Adrenal gland (tissue), 12 donors: ENCODE measurements around the gene RAD51B. TPM values are rescaled to one million over a fixed set of nuclear protein-coding genes. Genes with fewer than 3 reads are reported as not detected.

Experiments
- DNase-seq, 7 donors: peaks; one replicate each; pipeline ENCODE4 v3.0.0-alpha.2; 2019 to 2020
- H3K27ac ChIP-seq, 5 donors: fragments of 200-600 bp; sonication (generic) in 4 of 5; 1 replicate in 3 of 5; 2 replicates in 2 of 5; pipeline versions ENCODE4 v1.5.1 to v1.8.0; 2016 to 2020; ENCODE audit warnings: mild to moderate bottlenecking in 1 of 5
- H3K27me3 ChIP-seq: fragments of 200-600 bp; 2 replicates; pipeline ENCODE4 v1.8.0; 2021
- H3K36me3 ChIP-seq, 2 donors: fragments of 200-600 bp; replicated peaks in 1 of 2; 1 replicate in 1 of 2; 2 replicates in 1 of 2; pipeline versions ENCODE4 v1.5.1 to v1.8.0; 2018 to 2022
- H3K4me1 ChIP-seq, 2 donors: fragments of 200-600 bp; replicated peaks in 1 of 2; 1 replicate in 1 of 2; 2 replicates in 1 of 2; pipeline versions ENCODE4 v1.5.1 to v1.8.0; 2018 to 2021
- H3K4me3 ChIP-seq, 4 donors: fragments of 200-600 bp; sonication (generic) in 3 of 4; one replicate each; pipeline ENCODE4 v1.5.1; 2016 to 2018
- H3K9me3 ChIP-seq, 3 donors: fragments of 200-600 bp; sonication (generic) in 1 of 3; replicated peaks in 1 of 3; 1 replicate in 2 of 3; 2 replicates in 1 of 3; pipeline versions ENCODE4 v1.5.1 to v1.8.0; 2016 to 2021
- CTCF ChIP-seq, 6 experiments: fragments of 450-650 bp in 4 of 6; fragments of 200-600 bp in 2 of 6; sonication (generic) in 1 of 6; IDR thresholded peaks; 1 replicate in 5 of 6; 2 replicates in 1 of 6; pipeline versions ENCODE4 v1.5.1 to v1.8.0; 2016 to 2021; ENCODE audit warnings: antibody characterized with exemption in 6 of 6, mild to moderate bottlenecking in 2 of 6, moderate library complexity in 1 of 6
- POLR2A ChIP-seq, 2 donors: fragments of 450-650 bp; IDR thresholded peaks; one replicate each; pipeline ENCODE4 v1.6.1; 2017; ENCODE audit warnings: antibody characterized with exemption in 2 of 2, mild to moderate bottlenecking in 2 of 2, moderate library complexity in 1 of 2
- WGBS, 4 donors: extraction: QIAGEN DNeasy Blood & Tissue Kit in 2 of 4; methylation state at CpG; one replicate each; pipeline versions ENCODE4 v1.1.5 to v1.1.7; 2013 to 2017; 5-methylcytosine and 5-hydroxymethylcytosine counted together
- intact Hi-C, 2 donors: fragments of 100-400 bp; cut with DNase I; formaldehyde crosslinking; loops; one replicate each; pipeline versions ENCODE4 v1.14.1 to v1.15.0; 2022 to 2023
- polyA plus RNA-seq, 3 donors: library from polyadenylated mRNA; stranded (reverse); fragments of 200-250 nt in 2 of 3; fragments of 350-450 nt in 1 of 3; fragmentation: Illumina TruSeq in 1 of 3; extraction: RNeasy Lipid Tissue Mini Kit (QIAGEN cat#74804) in 1 of 3; gene quantifications; one replicate each; pipeline ENCODE4 v1.2.3, GENCODE V29; 2013 to 2014
- total RNA-seq, 9 donors: library from RNA; depleted of rRNA in 4 of 9; stranded (reverse); fragments of >200 nt in 4 of 9; fragments of 120-200 nt in 1 of 9; fragmentation: NEBNext Ultra II Directional in 1 of 9; extraction: Animal tissue kit (Norgen Biotek cat#: 25700) in 1 of 9; gene quantifications; one replicate each; pipeline versions ENCODE4 v1.1.0 to v1.2.4, GENCODE V29; 2013 to 2023
- donor health status: healthy with polysubstance abuse.
- donor health status: Bipolar disorder and iron deficiency.
- donor health status: DM: yes; HTN: yes; CAD: no.
- donor health status: DM: no; HTN: no; CAD: no.
- donor health status: DM: no; HTN: no; CAD: no.
- donor health status: DM: yes; HTN: yes; CAD: no.

Gene RAD51B
- total and polyA plus RNA-seq, 12 donors, result 2.3 to 24.6 (median 12.4) TPM

DNA sequence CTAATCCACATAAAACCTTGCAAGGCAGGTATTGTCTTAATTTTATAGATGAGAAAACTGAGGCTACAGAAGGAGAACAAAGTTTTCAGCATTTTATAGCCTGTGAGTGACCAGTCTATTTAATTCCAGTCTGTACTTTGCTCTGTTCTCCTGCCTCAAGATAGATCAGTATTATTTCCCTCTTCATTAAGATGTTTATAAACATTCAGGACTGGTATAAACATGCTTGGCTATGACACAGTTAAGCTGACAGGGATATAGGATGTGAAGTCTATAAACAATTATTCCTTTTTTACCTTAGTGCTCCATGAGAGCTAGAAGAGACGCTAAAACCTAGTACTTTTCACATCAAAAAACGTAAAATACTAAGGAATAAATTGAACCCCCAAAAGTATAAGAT, 287.3 kb downstream of the RAD51B start:
- H3K9me3 ChIP-seq, result peaks cover 0 to 4% (median 0%) of the 10 kb centered on the region in 3 donors
- WGBS, 4 donors, result 92 to 98% (median 97%) methylated on average over 2 of the region's 2 CpGs
- H3K4me3 ChIP-seq, result no peak overlapping the region
- H3K27ac ChIP-seq, result no peak overlapping the region
- intact Hi-C loops, result no loop called here
- no peaks in the 10 kb centered on the region for H3K27me3 ChIP-seq
- no peak for DNase-seq
- H3K4me1 ChIP-seq, result no peaks in the 10 kb centered on the region
- TF ChIP-seq POLR2A (IDR thresholded peaks at IDR 0.05) (no peak), CTCF (IDR thresholded peaks at IDR 0.05) (no peak)
- H3K36me3 ChIP-seq, result no peaks in the 10 kb centered on the region

DNA sequence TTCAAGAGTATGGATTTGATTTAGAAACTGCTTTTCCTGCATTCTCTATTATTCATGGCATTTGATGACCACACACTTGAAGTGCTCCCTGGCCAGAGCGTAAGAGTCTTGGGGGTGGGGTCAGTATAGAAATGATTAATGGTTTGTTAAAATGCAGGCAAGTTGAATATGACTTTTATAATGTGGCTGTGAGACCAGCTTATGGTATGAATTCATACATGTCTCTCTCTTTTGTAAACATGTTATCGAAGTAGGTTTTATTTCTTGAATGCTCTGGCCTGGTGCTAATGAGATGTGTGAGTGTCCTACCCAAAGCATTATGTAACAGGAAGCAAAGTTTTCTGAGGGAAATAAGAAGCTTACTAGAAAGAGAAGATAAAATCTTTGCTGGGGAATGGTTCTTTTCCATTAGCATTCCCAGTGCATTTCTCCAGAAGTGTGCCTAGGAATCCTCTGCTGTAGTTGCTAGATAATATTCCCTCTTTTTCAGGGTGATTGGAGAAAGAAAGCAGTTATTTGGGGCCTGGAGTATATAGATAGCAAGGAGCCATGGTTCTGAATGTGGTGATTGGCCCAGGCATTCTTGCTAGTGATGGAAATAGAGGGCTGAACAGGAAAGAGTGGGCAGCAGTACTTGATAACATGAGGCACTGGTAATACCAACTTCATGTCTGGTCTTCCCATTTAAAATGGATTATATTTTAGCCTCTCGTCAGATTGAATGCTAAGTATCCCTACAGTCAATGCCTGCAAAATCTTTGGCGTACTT, 289.7 kb downstream of the RAD51B start:
- WGBS, 4 donors, result 90 to 94% (median 92%) methylated on average over 4 of the region's 4 CpGs
- intact Hi-C loops, result no loop called here
- Histone ChIP-seq H3K27ac (no peak overlapping the region), H3K36me3 (no peaks in the 10 kb centered on the region), H3K4me1 (no peaks in the 10 kb centered on the region), H3K27me3 (no peaks in the 10 kb centered on the region), H3K9me3 (no peaks in the 10 kb centered on the region), H3K4me3 (no peak overlapping the region)
- no peak for DNase-seq
- TF ChIP-seq POLR2A (IDR thresholded peaks at IDR 0.05), result no peak
- TF ChIP-seq CTCF (IDR thresholded peaks at IDR 0.05), result no peak

DNA sequence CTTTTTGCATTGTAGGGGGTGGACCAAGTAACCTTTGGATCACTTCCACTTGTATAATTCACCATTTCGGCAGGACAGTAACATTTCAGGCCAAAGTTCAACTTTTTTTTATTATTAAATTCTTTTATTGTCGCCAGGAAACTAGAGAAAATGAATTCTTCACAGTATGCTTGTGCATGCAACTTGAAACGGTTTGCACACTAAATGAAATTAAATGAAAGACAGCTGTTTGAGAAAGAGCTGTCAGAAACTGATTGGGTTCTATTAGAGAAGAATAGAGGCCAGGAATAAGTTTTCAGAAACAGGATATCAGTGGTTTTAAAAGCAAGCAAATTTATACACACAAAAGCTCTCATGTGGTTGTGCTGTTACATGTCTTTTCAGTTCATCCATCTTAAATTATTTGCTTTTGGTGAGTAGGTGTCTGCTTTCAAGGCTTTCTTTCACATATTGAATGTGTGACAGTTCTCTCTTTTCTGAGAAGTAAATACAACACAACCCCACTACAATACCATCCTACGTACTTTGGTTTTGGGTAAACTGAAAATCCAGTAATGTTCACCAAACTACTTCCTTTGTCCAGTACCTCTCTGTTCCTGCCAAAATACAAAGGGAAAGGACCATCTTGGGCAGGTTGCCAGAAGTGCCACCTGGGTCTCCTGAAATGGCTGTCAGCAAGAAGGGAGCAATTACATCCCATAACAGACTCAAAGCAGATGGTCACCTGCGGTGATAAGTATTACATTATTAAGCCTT, 291.7 kb downstream of the RAD51B start:
- Histone ChIP-seq H3K27me3 (no peaks in the 10 kb centered on the region), H3K9me3 (no peaks in the 10 kb centered on the region), H3K36me3 (no peaks in the 10 kb centered on the region), H3K4me1 (no peaks in the 10 kb centered on the region), H3K4me3 (no peak overlapping the region), H3K27ac (no peak overlapping the region)
- intact Hi-C loops, result no loop called here
- 65 to 76% (median 67%) methylated on average over 5 of the region's 5 CpGs for WGBS, 4 donors
- no peak for DNase-seq
- no peak for TF ChIP-seq POLR2A (IDR thresholded peaks at IDR 0.05)
- TF ChIP-seq CTCF (IDR thresholded peaks at IDR 0.05), result no peak

GRCh38 chr14:68111853-68112270, 292.3 kb downstream of the RAD51B start:
- H3K27ac ChIP-seq, result no peak overlapping the region
- intact Hi-C loops, result no loop called here
- WGBS, 4 donors, result 91 to 97% (median 93%) methylated on average over 2 of the region's 2 CpGs
- no peaks in the 10 kb centered on the region for H3K4me1 ChIP-seq
- no peaks in the 10 kb centered on the region for H3K9me3 ChIP-seq
- TF ChIP-seq CTCF (IDR thresholded peaks at IDR 0.05), result no peak
- TF ChIP-seq POLR2A (IDR thresholded peaks at IDR 0.05), result no peak
- no peak for DNase-seq
- no peak overlapping the region for H3K4me3 ChIP-seq
- H3K27me3 ChIP-seq, result no peaks in the 10 kb centered on the region
- H3K36me3 ChIP-seq, result no peaks in the 10 kb centered on the region
